ENCODE measurements around the gene USP35.

USP35 gene

GRCh38 chr11:78259777-78260487 is 71.2 kb downstream of the USP35 start:
- no peak for TF ChIP-seq ZNF274 (IDR thresholded peaks at IDR 0.05; ENCODE audit: low read depth, low read length)
- no peak overlapping the region for H3K4me3 ChIP-seq (ENCODE audit: low read length)

GRCh38 chr11:78261367-78261766 is 72.6 kb downstream of the USP35 start:
- TF ChIP-seq ZNF274 (IDR thresholded peaks at IDR 0.05; ENCODE audit: low read depth, low read length), result no peak
- no peak overlapping the region for H3K4me3 ChIP-seq (ENCODE audit: low read length)

GRCh38 chr11:78261828-78262227 is 73.1 kb downstream of the USP35 start:
- H3K4me3 ChIP-seq (ENCODE audit: low read length), result no peak overlapping the region
- TF ChIP-seq ZNF274 (IDR thresholded peaks at IDR 0.05; ENCODE audit: low read depth, low read length), result no peak

- no peak for TF ChIP-seq ZNF274 (IDR thresholded peaks at IDR 0.05; ENCODE audit: low read depth, low read length)
These were observed 73.5 kb downstream of the USP35 start for GRCh38 chr11:78262238-78262637.

GRCh38 chr11:78262691-78263090 is 74.0 kb downstream of the USP35 start:
- no peak for TF ChIP-seq ZNF274 (IDR thresholded peaks at IDR 0.05; ENCODE audit: low read depth, low read length)

More at GRCh38 chr11:78262238-78262637, 73.5 kb downstream of the USP35 start:
- H3K4me3 ChIP-seq (ENCODE audit: low read length), result no peak overlapping the region

More at GRCh38 chr11:78262691-78263090, 74.0 kb downstream of the USP35 start:
- H3K4me3 ChIP-seq (ENCODE audit: low read length), result no peak overlapping the region
